Left ventricle myocardium inferior (tissue), 1 donor: ENCODE measurements around the gene ARL15. TPM values are rescaled to one million over a fixed set of nuclear protein-coding genes. Genes with fewer than 3 reads are reported as not detected.
"Not testable (repeated sequence)": the region's sequence is repeated elsewhere in the genome, so short reads cannot be mapped to it uniquely, and the experiment has no call there.

ENCODE experiments used
- DNase-seq: peaks from one replicate; pipeline ENCODE4 v3.0.0-alpha.2; 2020
- H3K27ac ChIP-seq: fragments of 200-600 bp; replicated peaks from 2 replicates; pipeline ENCODE4 v1.8.0; 2021
- H3K27me3 ChIP-seq: fragments of 200-600 bp; 2 replicates; pipeline ENCODE4 v1.8.0; 2021; ENCODE audit warnings: low read depth
- H3K36me3 ChIP-seq: fragments of 200-600 bp; 2 replicates; pipeline ENCODE4 v1.8.0; 2021
- H3K4me1 ChIP-seq: fragments of 200-600 bp; 2 replicates; pipeline ENCODE4 v1.8.0; 2021
- H3K4me3 ChIP-seq: fragments of 200-600 bp; 2 replicates; pipeline ENCODE4 v1.8.0; 2021; ENCODE audit warnings: mild to moderate bottlenecking, moderate library complexity
- H3K9me3 ChIP-seq: fragments of 200-600 bp; replicated peaks from 2 replicates; pipeline ENCODE4 v1.8.0; 2021
- CTCF ChIP-seq: fragments of 200-600 bp; IDR thresholded peaks from 2 replicates; pipeline ENCODE4 v1.8.0; 2021; ENCODE audit warnings: antibody characterized with exemption, mild to moderate bottlenecking, borderline replicate concordance
- intact Hi-C: fragments of 100-400 bp; cut with micrococcal nuclease; formaldehyde crosslinking; loops from one replicate; pipeline ENCODE4 v1.11.0; 2022
- long read RNA-seq: library from polyadenylated mRNA; unstranded; transcript quantifications from one replicate; pipeline ENCODE4 v2.0.0, GENCODE V29; 2021
- total RNA-seq: library from RNA; stranded (reverse); fragmentation: NEBNext Ultra II Directional; extraction: Animal tissue kit (Norgen Biotek cat#: 25700); gene quantifications from one replicate; pipeline ENCODE4 v1.2.1, GENCODE V29; 2021
- donor health status: DM: no; HTN: yes; CAD: no; lungs with severe emphysema.

The ARL15 gene
- total RNA-seq = 18.2 TPM
- long read RNA-seq, partial matches to known transcripts = 0 of 4 reads
- long read RNA-seq, other reads (novel, unspliced or antisense) = 2 of 4 reads

GRCh38 chr5:54310433-54311175, at the start of gene ARL15:
ARL15 (minus strand) TSS chr5:54310573.
- H3K36me3 ChIP-seq = no peaks in the 10 kb centered on the region
- no peak for TF ChIP-seq CTCF
- peak within 1 kb of the TSS; percentile 91 for H3K4me3 ChIP-seq
- DNase-seq = peak; percentile 99
- peaks cover 48% of the 10 kb centered on the region for H3K4me1 ChIP-seq
- no peaks in the 10 kb centered on the region for H3K9me3 ChIP-seq
- intact Hi-C loops = loop anchor here (5.0 kb wide), 1 partner anchor 107 kb away; no protein-coding TSS in a partner anchor
- H3K27ac ChIP-seq = peak within 1 kb of the TSS; percentile 91
- H3K27me3 ChIP-seq = no peaks in the 10 kb centered on the region

- intact Hi-C loops = no loop called here
- no peaks in the 10 kb centered on the region for H3K36me3 ChIP-seq
- no peak overlapping the region for H3K27ac ChIP-seq
- H3K4me3 ChIP-seq = no peak overlapping the region
- peaks cover 41% of the 10 kb centered on the region for H3K4me1 ChIP-seq
- TF ChIP-seq CTCF = no peak
- peaks cover 7% of the 10 kb centered on the region for H3K9me3 ChIP-seq
- H3K27me3 ChIP-seq = no peaks in the 10 kb centered on the region
- no peak for DNase-seq
Measured at GRCh38 chr5:54360089-54360488, 49.7 kb upstream of the ARL15 start.

GRCh38 chr5:54357408-54358058, 47.2 kb upstream of the ARL15 start:
- DNase-seq = no peak
- Histone ChIP-seq H3K4me3 (no peak overlapping the region), H3K36me3 (no peaks in the 10 kb centered on the region), H3K27me3 (no peaks in the 10 kb centered on the region), H3K9me3 (peaks cover 31% of the 10 kb centered on the region), H3K4me1 (peaks cover 41% of the 10 kb centered on the region), H3K27ac (peak overlapping the region; percentile 59)
- intact Hi-C loops = no loop called here
- TF ChIP-seq CTCF = no peak

- DNase-seq, intact Hi-C loops, H3K4me3 ChIP-seq, H3K36me3 ChIP-seq, H3K27me3 ChIP-seq, H3K27ac ChIP-seq: not testable (repeated sequence)
- Histone ChIP-seq H3K9me3 (peaks cover 31% of the 10 kb centered on the region), H3K4me1 (peaks cover 13% of the 10 kb centered on the region)
Measured at GRCh38 chr5:54353933-54354564, 43.7 kb upstream of the ARL15 start.

GRCh38 chr5:54352580-54352979, 42.2 kb upstream of the ARL15 start:
- H3K4me1 ChIP-seq, H3K27ac ChIP-seq, DNase-seq, H3K27me3 ChIP-seq, H3K4me3 ChIP-seq, intact Hi-C loops, H3K36me3 ChIP-seq: not testable (repeated sequence)
- H3K9me3 ChIP-seq = peaks cover 33% of the 10 kb centered on the region

- Histone ChIP-seq H3K4me3 (no peak overlapping the region), H3K27ac (no peak overlapping the region), H3K27me3 (no peaks in the 10 kb centered on the region), H3K36me3 (no peaks in the 10 kb centered on the region), H3K9me3 (peaks cover 7% of the 10 kb centered on the region), H3K4me1 (peaks cover 9% of the 10 kb centered on the region)
- no peak for DNase-seq
- intact Hi-C loops = no loop called here
- no peak for TF ChIP-seq CTCF
Measured at GRCh38 chr5:54347221-54347865, 37.0 kb upstream of the ARL15 start.
